GM19351 (cell line): ENCODE data around the gene NOS1.
A peak's percentile ranks its signal among the peaks of the same experiment; 100 is the strongest.
"Not testable (repeated sequence)": the region's sequence is repeated elsewhere in the genome, so short reads cannot be mapped to it uniquely, and the experiment has no call there.

ENCODE experiments used
- ATAC-seq: cut with Tn5 transposase; IDR thresholded peaks from one replicate; pipeline ENCODE4 v1.9.1; 2021; ENCODE audit warnings: mild to moderate bottlenecking, moderate library complexity; ENCODE audit not compliant: unreplicated experiment

Gene NOS1

GRCh38 chr12:117361347-117361751 is at the start of gene NOS1:
Gene NOS1, minus strand, starts transcription at chr12:117361626. Its CDS starts 30,557 bp downstream, at chr12:117331069.
- no peak for ATAC-seq

- no peak for ATAC-seq
These were observed 47.9 kb upstream of the NOS1 start for GRCh38 chr12:117409286-117409685.

GRCh38 chr12:117408161-117408791 is 46.9 kb upstream of the NOS1 start:
- ATAC-seq: no peak

- no peak for ATAC-seq
These were observed 43.5 kb upstream of the NOS1 start for GRCh38 chr12:117404940-117405339.

GRCh38 chr12:117404203-117404853 is 42.9 kb upstream of the NOS1 start:
- no peak for ATAC-seq

- no peak for ATAC-seq
These were observed 42.2 kb upstream of the NOS1 start for GRCh38 chr12:117403586-117404139.

GRCh38 chr12:117402363-117402762 is 40.9 kb upstream of the NOS1 start:
- ATAC-seq: no peak

GRCh38 chr12:117400912-117401311 is 39.5 kb upstream of the NOS1 start:
- no peak for ATAC-seq

- ATAC-seq: not testable (repeated sequence)
These were observed 37.1 kb upstream of the NOS1 start for GRCh38 chr12:117398482-117398881.

- ATAC-seq: no peak
These were observed 34.3 kb upstream of the NOS1 start for GRCh38 chr12:117395766-117396165.

GRCh38 chr12:117394491-117394890 is 33.1 kb upstream of the NOS1 start:
- no peak for ATAC-seq

GRCh38 chr12:117393656-117394055 is 32.2 kb upstream of the NOS1 start:
- ATAC-seq: no peak

GRCh38 chr12:117390866-117391265 is 29.4 kb upstream of the NOS1 start:
- no peak for ATAC-seq

- ATAC-seq: no peak
These were observed 27.6 kb upstream of the NOS1 start for GRCh38 chr12:117388951-117389446.

GRCh38 chr12:117387832-117388231 is 26.4 kb upstream of the NOS1 start:
- no peak for ATAC-seq

- ATAC-seq: no peak
These were observed 23.3 kb upstream of the NOS1 start for GRCh38 chr12:117384735-117385134.

GRCh38 chr12:117380083-117380482 is 18.7 kb upstream of the NOS1 start:
- no peak for ATAC-seq

GRCh38 chr12:117377758-117378157 is 16.3 kb upstream of the NOS1 start:
- no peak for ATAC-seq

- no peak for ATAC-seq
These were observed 9.2 kb upstream of the NOS1 start for GRCh38 chr12:117370588-117370987.

GRCh38 chr12:117370000-117370399 is 8.6 kb upstream of the NOS1 start:
- ATAC-seq: not testable (repeated sequence)

GRCh38 chr12:117367006-117367638 is 5.7 kb upstream of the NOS1 start:
- peak; percentile 67 for ATAC-seq
